Stomach (tissue), 4 donors: Measurements from ENCODE around the gene PTPRG.
A peak's percentile ranks its signal among the peaks of the same experiment; 100 is the strongest.

Source experiments
- CTCF ChIP-seq, 7 experiments: fragments of 450-650 bp in 4 of 7; fragments of 200-600 bp in 3 of 7; sonication (generic) in 3 of 7; IDR thresholded peaks; one replicate each; pipeline ENCODE4 v1.5.1; 2016 to 2019; ENCODE audit warnings: antibody characterized with exemption in 7 of 7, control low read depth in 2 of 7, mild to moderate bottlenecking in 1 of 7
- EP300 ChIP-seq: sonication (generic); formaldehyde crosslinking; IDR thresholded peaks from one replicate; pipeline ENCODE4 v1.6.1; 2017; ENCODE audit warnings: antibody characterized with exemption
- POLR2AphosphoS5 ChIP-seq, 3 donors: sonication (generic); formaldehyde crosslinking; IDR thresholded peaks; one replicate each; pipeline ENCODE4 v1.6.1; 2016; ENCODE audit warnings: antibody characterized with exemption in 3 of 3

GRCh38 chr3:61924090-61924735, 362.8 kb downstream of the PTPRG start:
- TF ChIP-seq POLR2AphosphoS5 (IDR thresholded peaks at IDR 0.05): peak in 1 of 3 donors; percentile 5
- TF ChIP-seq CTCF (IDR thresholded peaks at IDR 0.05): no peak
- no peak for TF ChIP-seq EP300
